GM23338 (cell line): ENCODE results near the gene SMYD3. TPM values are rescaled to one million over a fixed set of nuclear protein-coding genes. Genes with fewer than 3 reads are reported as not detected.

Experiments
- ATAC-seq: fragments of 200-7000 bp; cut with Tn5 transposase; 3 replicates; pipeline ENCODE4 v1.9.1; 2020
- DNase-seq: peaks from one replicate; pipeline ENCODE4 v3.0.0-alpha.2; 2015; ENCODE audit warnings: low spot score
- H2AFZ ChIP-seq: fragments of 200-600 bp; sonication (generic); 2 replicates; pipeline ENCODE4 v1.8.0; 2016; ENCODE audit warnings: antibody characterized with exemption, mild to moderate bottlenecking, moderate library complexity
- H3F3A ChIP-seq: fragments of 200-600 bp; sonication (generic); replicated peaks from 2 replicates; pipeline ENCODE4 v1.8.0; 2017; ENCODE audit warnings: antibody characterized with exemption, mixed run types, low read depth
- H3K27ac ChIP-seq: fragments of 200-600 bp; sonication (generic); 2 replicates; pipeline ENCODE4 v1.6.1; 2016; ENCODE audit warnings: low read depth
- H3K27me3 ChIP-seq: fragments of 200-600 bp; sonication (generic); 2 replicates; pipeline ENCODE4 v1.8.0; 2016; ENCODE audit warnings: mild to moderate bottlenecking, mixed run types, moderate library complexity; ENCODE audit not compliant: insufficient read depth
- H3K36me3 ChIP-seq: fragments of 200-600 bp; sonication (generic); 2 replicates; pipeline ENCODE4 v1.8.0; 2016; ENCODE audit warnings: mild to moderate bottlenecking; ENCODE audit not compliant: insufficient read depth
- H3K4me1 ChIP-seq: fragments of 200-600 bp; sonication (generic); 2 replicates; pipeline ENCODE4 v1.8.0; 2016; ENCODE audit warnings: mild to moderate bottlenecking, moderate library complexity; ENCODE audit not compliant: insufficient read depth
- H3K4me2 ChIP-seq: fragments of 200-600 bp; sonication (generic); 2 replicates; pipeline ENCODE4 v1.7.1; 2017; ENCODE audit warnings: mixed run types
- H3K4me3 ChIP-seq: fragments of 200-600 bp; sonication (generic); 2 replicates; pipeline ENCODE4 v1.6.1; 2016; ENCODE audit warnings: mixed run types
- H3K79me2 ChIP-seq: fragments of 200-600 bp; sonication (generic); replicated peaks from 2 replicates; pipeline ENCODE4 v1.8.0; 2017; ENCODE audit warnings: mild to moderate bottlenecking; ENCODE audit not compliant: insufficient read depth
- H3K9me2 ChIP-seq: fragments of 200-600 bp; sonication (generic); 2 replicates; pipeline ENCODE4 v1.8.0; 2017; ENCODE audit not compliant: insufficient read depth
- H4K20me1 ChIP-seq: fragments of 200-600 bp; sonication (generic); replicated peaks from 2 replicates; pipeline ENCODE4 v1.8.0; 2017; ENCODE audit warnings: mild to moderate bottlenecking; ENCODE audit not compliant: insufficient read depth
- H3K27ac Mint-ChIP-seq: 2 replicates; pipeline ENCODE4 v1.8.0; 2020; ENCODE audit warnings: inconsistent platforms, mild to moderate bottlenecking, moderate library complexity, mixed read lengths
- H3K27me3 Mint-ChIP-seq: 3 replicates; pipeline ENCODE4 v1.8.0; 2022; ENCODE audit warnings: low read depth, mild to moderate bottlenecking, moderate library complexity, mixed read lengths, inconsistent platforms; ENCODE audit not compliant: insufficient read depth, poor library complexity
- H3K36me3 Mint-ChIP-seq: 3 replicates; pipeline ENCODE4 v1.8.0; 2021; ENCODE audit warnings: low read depth, mild to moderate bottlenecking, inconsistent platforms, moderate library complexity, mixed read lengths
- H3K4me1 Mint-ChIP-seq: 3 replicates; pipeline ENCODE4 v1.8.0; 2020; ENCODE audit warnings: mild to moderate bottlenecking, inconsistent platforms, mixed read lengths
- H3K4me3 Mint-ChIP-seq: 3 replicates; pipeline ENCODE4 v1.8.0; 2021; ENCODE audit warnings: moderate library complexity, mild to moderate bottlenecking, inconsistent platforms, mixed read lengths
- H3K9me3 Mint-ChIP-seq: 3 replicates; pipeline ENCODE4 v1.8.0; 2020; ENCODE audit warnings: moderate library complexity, mild to moderate bottlenecking, inconsistent platforms, mixed read lengths
- CREB1 ChIP-seq: fragments of 250-450 bp; sonication (Bioruptor Pico); IDR thresholded peaks from 2 replicates; pipeline ENCODE4 v1.5.0; 2020; ENCODE audit warnings: low read depth, mild to moderate bottlenecking, moderate library complexity
- CTCF ChIP-seq, 2 experiments: fragments of 200-600 bp in 1 of 2; sonication (generic) in 1 of 2; conservative IDR thresholded peaks; 2 replicates each; pipeline versions ENCODE4 v1.5.1 to v1.6.1; 2016 to 2017; ENCODE audit warnings: antibody characterized with exemption in 2 of 2, low read depth in 2 of 2, mild to moderate bottlenecking in 2 of 2, moderate library complexity in 1 of 2
- EZH2 ChIP-seq: fragments of 200-600 bp; sonication (generic); IDR thresholded peaks from one replicate; pipeline ENCODE4 v1.8.0; 2017; ENCODE audit warnings: antibody characterized with exemption, mild to moderate bottlenecking, low read depth; ENCODE audit not compliant: unreplicated experiment
- EZH2phosphoT487 ChIP-seq: fragments of 200-600 bp; sonication (generic); IDR thresholded peaks from one replicate; pipeline ENCODE4 v1.8.1; 2018; ENCODE audit warnings: antibody characterized with exemption; ENCODE audit not compliant: unreplicated experiment
- STAT1 ChIP-seq: IDR thresholded peaks from one replicate; pipeline ENCODE4 v1.6.1; 2016; ENCODE audit warnings: antibody characterized with exemption; ENCODE audit not compliant: unreplicated experiment
- ZNF114 ChIP-seq: fragments of 250-450 bp; sonication (Bioruptor Pico); IDR thresholded peaks from 2 replicates; pipeline ENCODE4 v1.5.0; 2020; ENCODE audit warnings: mild to moderate bottlenecking, moderate library complexity
- ZNF462 ChIP-seq: fragments of 250-450 bp; sonication (Bioruptor Pico); IDR thresholded peaks from 2 replicates; pipeline ENCODE4 v1.5.0; 2020; ENCODE audit warnings: mild to moderate bottlenecking, moderate library complexity
- polyA plus RNA-seq: library from polyadenylated mRNA; unstranded; fragments of >200 nt; fragmentation: Nextera tagmentation; extraction: Ambion mirVana; gene quantifications from 2 replicates; pipeline ENCODE4 v1.2.1, GENCODE V29; 2016
- total RNA-seq: library from RNA; depleted of rRNA; stranded (reverse); fragments of >200 nt; shearing (Covaris generic); gene quantifications from 2 replicates; pipeline ENCODE4 v1.2.3, GENCODE V29; 2014
- TF ChIP-seq, protein P1 (sequence below): IDR thresholded peaks from 2 replicates; pipeline ENCODE4 v1.6.1; 2016; ENCODE audit warnings: antibody characterized with exemption
- TF ChIP-seq, protein P2 (sequence below): IDR thresholded peaks from one replicate; pipeline ENCODE4 v1.6.1; 2018; ENCODE audit warnings: antibody characterized with exemption; ENCODE audit not compliant: unreplicated experiment

The SMYD3 gene
- total and polyA plus RNA-seq, 2 experiments from 2014 or later: 31.8 to 34.4 TPM

DNA sequence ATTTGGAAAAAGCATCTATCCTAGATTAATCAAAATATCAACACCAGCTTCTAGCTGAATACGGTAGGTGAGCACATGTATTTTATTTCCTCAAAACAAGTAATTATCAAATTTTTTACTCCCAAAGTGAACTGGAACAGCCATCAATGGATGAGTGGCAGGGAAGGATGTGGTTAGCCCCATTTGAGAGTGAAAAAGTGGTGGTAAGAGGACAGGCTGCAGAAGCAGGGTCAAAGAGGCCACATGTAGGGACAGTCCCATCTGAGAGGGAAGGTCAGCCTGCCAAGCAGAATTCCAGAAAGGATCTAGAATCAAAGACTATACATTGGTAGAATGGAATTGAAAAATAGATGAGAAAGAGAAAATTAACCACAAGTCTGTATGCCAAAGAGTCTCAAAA lies 163.8 kb downstream of the SMYD3 start:
- Histone ChIP-seq H3K27me3 (no peaks in the 10 kb centered on the region), H3K79me2 (no peaks in the 10 kb centered on the region), H3F3A (no peaks in the 10 kb centered on the region), H2AFZ (no peak overlapping the region), H3K36me3 (0 out of 2 replicates have a peak, but pooled peaks cover 8% of the 10 kb centered on the region), H3K4me1 (no peaks in the 10 kb centered on the region), H3K9me2 (0 out of 2 replicates have a peak, but pooled peaks cover 5% of the 10 kb centered on the region), H4K20me1 (no peaks in the 10 kb centered on the region), H3K27ac (no peak overlapping the region), H3K4me3 (no peak overlapping the region), H3K4me2 (no peak overlapping the region)
- Mint-ChIP-seq H3K27ac (no peak overlapping the region), H3K9me3 (peaks cover 15% of the 10 kb centered on the region; the same call in 2 of the 3 replicates), H3K36me3 (peaks cover 16% of the 10 kb centered on the region), H3K4me3 (no peak overlapping the region), H3K4me1 (no peaks in the 10 kb centered on the region), H3K27me3 (peaks cover 4% of the 10 kb centered on the region)
- TF ChIP-seq, protein P1, sequence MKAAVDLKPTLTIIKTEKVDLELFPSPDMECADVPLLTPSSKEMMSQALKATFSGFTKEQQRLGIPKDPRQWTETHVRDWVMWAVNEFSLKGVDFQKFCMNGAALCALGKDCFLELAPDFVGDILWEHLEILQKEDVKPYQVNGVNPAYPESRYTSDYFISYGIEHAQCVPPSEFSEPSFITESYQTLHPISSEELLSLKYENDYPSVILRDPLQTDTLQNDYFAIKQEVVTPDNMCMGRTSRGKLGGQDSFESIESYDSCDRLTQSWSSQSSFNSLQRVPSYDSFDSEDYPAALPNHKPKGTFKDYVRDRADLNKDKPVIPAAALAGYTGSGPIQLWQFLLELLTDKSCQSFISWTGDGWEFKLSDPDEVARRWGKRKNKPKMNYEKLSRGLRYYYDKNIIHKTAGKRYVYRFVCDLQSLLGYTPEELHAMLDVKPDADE: no peak
- TF ChIP-seq ZNF462 (CRISPR knock-in tag): no peak
- TF ChIP-seq CTCF (conservative IDR thresholded peaks at IDR 0.05; ENCODE audit: low read depth in 2 of 2): no peak
- no peak for TF ChIP-seq EZH2phosphoT487
- TF ChIP-seq EZH2: no peak
- TF ChIP-seq, protein P2, sequence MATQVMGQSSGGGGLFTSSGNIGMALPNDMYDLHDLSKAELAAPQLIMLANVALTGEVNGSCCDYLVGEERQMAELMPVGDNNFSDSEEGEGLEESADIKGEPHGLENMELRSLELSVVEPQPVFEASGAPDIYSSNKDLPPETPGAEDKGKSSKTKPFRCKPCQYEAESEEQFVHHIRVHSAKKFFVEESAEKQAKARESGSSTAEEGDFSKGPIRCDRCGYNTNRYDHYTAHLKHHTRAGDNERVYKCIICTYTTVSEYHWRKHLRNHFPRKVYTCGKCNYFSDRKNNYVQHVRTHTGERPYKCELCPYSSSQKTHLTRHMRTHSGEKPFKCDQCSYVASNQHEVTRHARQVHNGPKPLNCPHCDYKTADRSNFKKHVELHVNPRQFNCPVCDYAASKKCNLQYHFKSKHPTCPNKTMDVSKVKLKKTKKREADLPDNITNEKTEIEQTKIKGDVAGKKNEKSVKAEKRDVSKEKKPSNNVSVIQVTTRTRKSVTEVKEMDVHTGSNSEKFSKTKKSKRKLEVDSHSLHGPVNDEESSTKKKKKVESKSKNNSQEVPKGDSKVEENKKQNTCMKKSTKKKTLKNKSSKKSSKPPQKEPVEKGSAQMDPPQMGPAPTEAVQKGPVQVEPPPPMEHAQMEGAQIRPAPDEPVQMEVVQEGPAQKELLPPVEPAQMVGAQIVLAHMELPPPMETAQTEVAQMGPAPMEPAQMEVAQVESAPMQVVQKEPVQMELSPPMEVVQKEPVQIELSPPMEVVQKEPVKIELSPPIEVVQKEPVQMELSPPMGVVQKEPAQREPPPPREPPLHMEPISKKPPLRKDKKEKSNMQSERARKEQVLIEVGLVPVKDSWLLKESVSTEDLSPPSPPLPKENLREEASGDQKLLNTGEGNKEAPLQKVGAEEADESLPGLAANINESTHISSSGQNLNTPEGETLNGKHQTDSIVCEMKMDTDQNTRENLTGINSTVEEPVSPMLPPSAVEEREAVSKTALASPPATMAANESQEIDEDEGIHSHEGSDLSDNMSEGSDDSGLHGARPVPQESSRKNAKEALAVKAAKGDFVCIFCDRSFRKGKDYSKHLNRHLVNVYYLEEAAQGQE: no peak
- no peak for TF ChIP-seq STAT1
- no peak for TF ChIP-seq ZNF114 (CRISPR knock-in tag)
- no peak for TF ChIP-seq CREB1
- DNase-seq: no peak
- no peak for ATAC-seq
